D721Med (cell line): ENCODE data around the gene ZNRF4.

Experiments used
- DNase-seq: peaks from one replicate; pipeline ENCODE4 v3.0.0; 2011; ENCODE audit warnings: low spot score; ENCODE audit not compliant: insufficient read length
- FAIRE-seq: peaks from 2 replicates; lab custom pipeline; 2011; peaks lifted over from hg19 to GRCh38; lab: Jason Lieb, UNC
- TF ChIP-seq, protein P1 (sequence below): IDR thresholded peaks from 2 replicates; pipeline ENCODE4 v1.5.1; 2012; ENCODE audit warnings: mild to moderate bottlenecking, control low read depth; ENCODE audit not compliant: insufficient read depth; ENCODE audit errors: missing control alignments

Gene ZNRF4

GRCh38 chr19:5492281-5492634, 37.0 kb downstream of the ZNRF4 start:
- no peak for FAIRE-seq
- TF ChIP-seq, protein P1, sequence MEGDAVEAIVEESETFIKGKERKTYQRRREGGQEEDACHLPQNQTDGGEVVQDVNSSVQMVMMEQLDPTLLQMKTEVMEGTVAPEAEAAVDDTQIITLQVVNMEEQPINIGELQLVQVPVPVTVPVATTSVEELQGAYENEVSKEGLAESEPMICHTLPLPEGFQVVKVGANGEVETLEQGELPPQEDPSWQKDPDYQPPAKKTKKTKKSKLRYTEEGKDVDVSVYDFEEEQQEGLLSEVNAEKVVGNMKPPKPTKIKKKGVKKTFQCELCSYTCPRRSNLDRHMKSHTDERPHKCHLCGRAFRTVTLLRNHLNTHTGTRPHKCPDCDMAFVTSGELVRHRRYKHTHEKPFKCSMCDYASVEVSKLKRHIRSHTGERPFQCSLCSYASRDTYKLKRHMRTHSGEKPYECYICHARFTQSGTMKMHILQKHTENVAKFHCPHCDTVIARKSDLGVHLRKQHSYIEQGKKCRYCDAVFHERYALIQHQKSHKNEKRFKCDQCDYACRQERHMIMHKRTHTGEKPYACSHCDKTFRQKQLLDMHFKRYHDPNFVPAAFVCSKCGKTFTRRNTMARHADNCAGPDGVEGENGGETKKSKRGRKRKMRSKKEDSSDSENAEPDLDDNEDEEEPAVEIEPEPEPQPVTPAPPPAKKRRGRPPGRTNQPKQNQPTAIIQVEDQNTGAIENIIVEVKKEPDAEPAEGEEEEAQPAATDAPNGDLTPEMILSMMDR: no peak
- DNase-seq: no peak

DNA sequence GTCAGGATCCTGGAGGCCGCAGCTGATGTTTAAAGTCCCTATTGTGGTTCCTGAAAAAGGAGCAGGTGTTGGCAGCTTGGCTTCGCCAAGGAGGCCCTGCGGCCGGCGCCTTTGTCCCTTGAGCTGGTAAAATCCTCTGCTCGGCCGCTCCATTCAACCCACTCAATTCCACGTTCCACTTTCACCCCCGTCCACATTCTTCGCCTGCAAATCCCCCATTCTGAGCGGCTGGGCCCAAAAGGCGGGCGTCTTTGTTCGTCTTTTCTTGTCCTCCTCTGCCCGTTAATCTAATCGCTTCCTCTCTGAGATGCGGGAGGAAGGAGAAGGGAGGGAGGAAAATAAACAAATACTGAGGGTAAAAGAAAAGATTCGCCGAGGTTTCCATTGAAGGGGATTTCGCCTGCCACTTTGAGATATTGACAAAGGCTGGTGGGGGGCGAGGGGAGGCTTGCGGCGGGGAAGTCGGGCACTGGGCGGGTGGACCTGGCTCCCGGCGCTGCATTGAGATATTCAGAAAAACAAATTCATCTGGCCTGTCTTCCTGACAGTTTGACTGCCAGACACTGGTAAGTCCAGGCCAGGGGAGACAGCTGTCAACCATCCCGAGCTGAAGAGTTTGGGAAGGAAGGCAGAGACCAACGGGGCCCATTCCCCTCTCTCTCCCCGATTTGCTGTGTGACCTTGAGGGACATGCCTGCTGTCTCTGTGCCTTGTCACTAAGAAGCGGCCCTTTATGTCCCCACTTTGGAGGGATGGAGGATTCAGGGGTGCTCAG, 37.6 kb downstream of the ZNRF4 start:
- TF ChIP-seq, protein P1: no peak
- FAIRE-seq (no peak), DNase-seq (no peak)

- FAIRE-seq (no peak), DNase-seq (no peak)
- TF ChIP-seq, protein P1: no peak
These were observed 39.6 kb downstream of the ZNRF4 start for GRCh38 chr19:5494773-5495172.

DNA sequence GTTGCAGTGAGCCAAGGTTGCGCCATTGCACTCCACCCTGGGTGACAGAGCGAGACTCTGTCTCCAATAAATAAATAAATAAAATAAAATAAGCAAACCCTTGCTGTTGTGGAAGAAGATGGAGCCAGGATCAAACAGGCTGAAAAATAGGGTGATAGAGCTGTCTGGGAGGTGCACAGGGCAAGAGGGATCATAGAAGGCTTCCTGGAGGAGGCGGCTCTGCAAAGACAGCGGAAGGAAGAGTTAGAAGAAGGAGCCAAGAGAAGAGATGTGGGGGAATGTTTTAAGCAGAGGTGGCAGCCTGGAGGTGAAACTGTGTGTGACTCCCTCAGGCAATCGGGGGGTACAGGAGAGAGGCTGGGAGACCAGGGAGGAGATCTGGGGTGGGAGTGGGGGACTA, 40.6 kb downstream of the ZNRF4 start:
- TF ChIP-seq, protein P1: no peak
- DNase-seq (no peak), FAIRE-seq (no peak)

DNA sequence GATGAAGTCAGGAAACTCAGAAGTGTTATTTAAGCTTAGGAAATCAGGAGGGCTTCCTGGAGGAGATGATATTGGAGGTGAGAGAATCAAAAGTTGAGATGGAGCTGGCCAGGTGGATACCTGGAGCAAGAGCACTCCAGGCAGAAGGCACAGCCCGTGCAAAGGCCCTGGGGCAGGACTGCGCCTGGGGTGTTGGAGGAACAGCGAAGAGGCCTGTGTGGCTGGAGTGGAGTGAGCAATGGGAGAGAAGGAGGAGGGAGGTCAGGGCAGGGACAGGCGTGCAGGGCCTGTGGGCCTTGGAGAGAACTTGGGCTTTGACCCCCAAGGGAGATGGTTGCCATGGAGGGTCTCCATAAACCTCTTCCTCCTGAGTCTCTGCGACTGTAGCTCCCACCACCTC, 42.1 kb downstream of the ZNRF4 start:
- DNase-seq: no peak
- no peak for FAIRE-seq
- TF ChIP-seq, protein P1: no peak

GRCh38 chr19:5498830-5499550, 43.8 kb downstream of the ZNRF4 start:
- DNase-seq (no peak), FAIRE-seq (no peak)
- TF ChIP-seq, protein P1: no peak

DNA sequence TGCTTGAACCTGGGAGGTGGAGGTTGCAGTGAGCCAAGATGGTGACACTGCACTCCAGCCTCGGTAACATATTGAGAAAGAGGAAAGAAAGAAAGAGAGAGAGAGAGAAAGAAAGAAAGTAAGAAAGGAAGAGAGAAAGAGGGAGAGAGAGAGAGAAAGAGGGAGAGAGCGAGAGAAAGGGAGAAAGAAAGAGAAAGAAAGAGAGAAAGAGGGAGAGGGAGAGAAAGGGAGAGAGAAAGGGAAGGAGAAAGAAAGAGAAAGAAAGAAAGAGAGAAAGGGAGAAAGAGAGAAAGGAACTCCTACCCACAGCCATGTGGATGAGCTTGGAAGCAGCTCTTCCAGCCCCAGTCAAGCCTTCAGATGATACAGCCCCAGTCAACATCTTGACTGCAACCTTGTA, 46.7 kb downstream of the ZNRF4 start:
- DNase-seq: no peak
- TF ChIP-seq, protein P1: no peak
- FAIRE-seq: no peak
